Stimulated activated CD8-positive, alpha-beta memory T cell treated with anti-CD3 and anti-CD28 coated beads, Interleukin-12 subunit alpha, Interleukin-12 subunit beta, amount 100 ng/mL, for 1 hour (primary cell): ENCODE measurements around the gene GPR141.

Experiments
- DNase-seq: peaks from one replicate; pipeline ENCODE4 v3.0.0-alpha.2; 2020; ENCODE audit warnings: low read depth

Gene GPR141, protein sequence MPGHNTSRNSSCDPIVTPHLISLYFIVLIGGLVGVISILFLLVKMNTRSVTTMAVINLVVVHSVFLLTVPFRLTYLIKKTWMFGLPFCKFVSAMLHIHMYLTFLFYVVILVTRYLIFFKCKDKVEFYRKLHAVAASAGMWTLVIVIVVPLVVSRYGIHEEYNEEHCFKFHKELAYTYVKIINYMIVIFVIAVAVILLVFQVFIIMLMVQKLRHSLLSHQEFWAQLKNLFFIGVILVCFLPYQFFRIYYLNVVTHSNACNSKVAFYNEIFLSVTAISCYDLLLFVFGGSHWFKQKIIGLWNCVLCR

DNA sequence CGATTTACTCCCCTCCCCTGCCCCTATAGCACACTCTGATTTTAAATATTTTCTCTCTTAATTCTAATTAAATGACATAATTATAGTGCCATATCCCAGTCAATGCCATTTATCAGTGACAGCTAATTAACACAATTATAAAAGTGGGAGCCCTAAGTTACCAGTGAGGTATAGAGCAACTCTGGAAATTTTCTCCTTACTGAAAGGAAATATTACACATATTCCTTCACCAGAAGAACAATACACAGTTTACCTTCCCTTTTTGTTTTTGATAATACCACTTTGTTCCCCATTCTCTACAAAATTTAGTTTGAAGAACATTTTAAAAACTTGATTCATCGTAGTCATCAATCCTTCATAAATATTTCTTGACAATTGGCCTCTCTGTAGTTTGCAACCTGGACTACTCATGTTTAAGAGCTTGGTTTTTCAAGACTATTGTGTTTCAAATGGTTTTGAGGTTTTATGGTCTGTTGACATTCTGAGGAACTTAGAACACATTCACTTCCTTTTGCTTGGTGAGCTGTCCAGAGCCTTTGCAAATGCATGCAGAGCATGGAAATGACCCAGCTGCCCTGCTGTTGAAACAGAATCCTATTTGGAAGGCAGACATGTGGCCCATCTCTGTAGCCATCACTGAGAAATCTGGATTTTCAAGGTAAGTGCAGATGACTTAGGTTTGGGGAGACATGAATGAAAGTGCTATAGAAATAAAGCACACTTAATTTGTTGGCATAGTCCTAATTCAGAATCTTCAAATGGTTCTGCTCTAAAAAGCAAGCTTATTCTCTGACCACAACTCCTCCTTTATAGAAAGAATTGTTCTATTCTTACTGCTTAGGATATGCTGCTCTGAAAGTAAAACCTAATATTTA, at the start of gene GPR141:
TSS of gene GPR141 (plus strand) at position 521 of the 875 bp plus-strand sequence. CDS start 56,628 bp downstream, outside the sequence.
- DNase-seq, result no peak

DNA sequence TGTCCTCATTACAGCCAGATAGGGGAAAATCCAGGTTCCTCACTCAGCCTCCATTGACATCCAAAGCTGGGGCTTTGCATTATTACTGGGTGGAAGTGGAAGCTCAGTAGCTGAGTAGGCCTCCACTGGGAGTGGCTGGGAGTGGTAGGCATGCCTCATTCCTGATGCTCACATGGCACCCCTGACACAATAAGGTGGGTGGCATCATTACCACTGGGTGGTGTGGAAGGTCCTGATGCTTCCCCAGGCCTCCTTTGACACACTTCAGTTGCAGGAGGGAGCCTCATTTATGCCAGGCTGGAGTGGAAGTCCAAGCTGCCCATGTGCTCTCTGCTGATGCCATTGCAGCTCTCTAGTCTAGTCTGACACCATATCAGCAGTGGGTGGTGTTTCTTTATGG, 48.2 kb upstream of the GPR141 start:
- no peak for DNase-seq

DNA sequence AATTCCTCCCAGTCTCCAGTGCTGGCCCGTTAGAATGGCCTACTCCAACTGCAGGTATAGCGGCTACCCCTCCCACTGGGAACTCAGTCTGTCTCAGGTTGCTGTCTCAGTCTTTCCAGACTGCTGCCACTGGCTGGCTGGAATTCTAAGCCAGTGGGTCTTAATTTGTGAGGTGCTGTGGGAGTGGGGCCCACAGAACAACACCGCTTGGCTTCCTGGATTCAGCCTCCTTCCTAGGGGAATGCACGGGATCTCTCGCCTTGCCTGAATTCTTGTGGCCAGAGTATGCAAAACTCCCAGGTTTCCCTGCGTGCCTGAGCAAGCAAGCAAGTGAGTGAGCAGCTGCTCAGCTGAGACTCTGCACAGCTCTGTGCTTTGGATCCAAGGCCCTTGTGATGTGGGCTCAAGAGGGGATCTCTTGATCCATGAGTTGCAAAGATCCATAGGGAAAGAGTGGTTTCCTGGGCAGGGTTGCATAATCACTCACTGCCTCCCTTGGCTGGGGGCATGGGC, 41.5 kb upstream of the GPR141 start:
- DNase-seq, result no peak

DNA sequence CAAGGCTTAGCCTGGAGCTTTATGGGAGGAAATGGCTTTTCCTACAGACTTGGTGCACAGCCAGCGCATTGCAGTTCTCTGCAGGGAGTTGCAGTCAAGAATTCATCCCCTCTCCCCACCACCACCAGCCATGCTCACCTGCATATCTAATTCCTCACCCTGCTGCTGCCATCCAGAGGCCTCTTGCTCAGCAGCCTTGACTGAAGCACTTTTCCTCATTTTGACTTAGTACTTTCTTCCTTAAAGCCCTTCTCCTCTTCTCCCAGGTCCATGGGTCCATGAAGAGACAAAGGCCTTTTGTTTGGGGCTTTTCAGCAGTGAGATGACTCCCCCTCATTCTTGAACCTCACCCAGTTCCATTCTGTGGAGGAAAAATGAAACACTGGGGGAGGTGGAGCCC, 39.7 kb upstream of the GPR141 start:
- no peak for DNase-seq

DNA sequence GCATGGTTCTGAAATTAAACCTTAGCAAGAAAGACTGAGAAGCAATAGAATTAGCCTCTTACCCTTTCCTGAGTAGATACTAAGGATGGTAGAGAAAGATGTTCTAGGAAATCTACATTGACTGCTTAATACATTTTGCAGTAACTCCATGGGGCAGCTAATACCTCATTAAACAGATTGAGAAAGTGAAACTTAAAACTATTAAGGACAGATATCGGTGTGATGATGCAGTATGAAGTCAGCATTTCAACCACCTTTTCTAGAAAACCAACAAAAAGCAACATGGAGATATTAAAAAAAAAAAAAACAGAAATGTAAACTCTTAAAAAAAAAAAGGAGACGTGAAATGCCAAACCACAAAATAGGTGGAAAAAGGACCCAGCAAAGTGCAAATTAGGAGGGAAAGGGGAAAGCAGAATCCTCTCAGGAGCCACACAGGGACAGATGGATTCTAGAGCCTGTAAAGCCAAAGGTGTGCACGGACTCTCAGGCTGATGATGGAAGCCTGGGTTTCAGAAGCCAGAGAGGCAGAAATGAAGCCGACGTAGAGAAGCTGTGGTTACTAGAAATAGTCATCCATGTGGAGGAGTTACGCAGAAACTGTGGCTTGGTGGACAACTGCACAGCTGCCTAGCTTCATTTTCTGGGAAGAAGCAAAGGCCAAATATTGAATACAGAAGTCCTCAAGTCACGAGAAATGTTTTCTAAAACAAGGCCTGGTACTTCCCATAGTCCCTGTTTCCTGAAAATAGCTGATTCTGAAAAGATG, 38.1 kb upstream of the GPR141 start:
- no peak for DNase-seq

DNA sequence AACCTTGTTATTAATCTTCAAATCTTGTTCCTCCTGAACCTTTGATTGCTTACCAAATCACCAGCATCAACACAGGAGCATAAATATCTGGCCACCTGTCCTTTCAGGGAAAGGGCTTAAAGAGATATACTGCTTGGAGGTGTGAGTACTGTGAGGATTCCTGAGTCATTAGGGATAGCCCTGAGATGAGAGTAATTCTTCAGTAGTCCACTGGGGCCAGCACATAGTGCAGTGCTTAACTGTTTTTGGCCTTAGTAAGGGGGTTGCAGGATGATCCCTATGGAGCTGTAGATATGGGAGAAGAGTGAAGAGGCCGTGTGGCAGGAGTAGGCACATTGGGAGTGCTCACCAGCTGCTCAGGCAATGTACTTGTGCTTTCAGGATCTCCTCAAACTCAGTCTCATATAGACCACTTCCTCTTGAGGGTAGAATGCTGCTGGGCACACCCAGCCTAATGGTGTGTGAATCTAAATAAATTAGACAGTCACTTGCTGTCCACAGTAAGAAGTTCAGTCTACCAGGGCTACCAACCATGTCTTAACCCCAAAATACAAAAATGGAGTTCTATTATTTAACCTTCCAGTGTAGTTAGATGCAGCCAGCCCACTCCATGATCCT, 26.5 kb upstream of the GPR141 start:
- DNase-seq, result no peak

DNA sequence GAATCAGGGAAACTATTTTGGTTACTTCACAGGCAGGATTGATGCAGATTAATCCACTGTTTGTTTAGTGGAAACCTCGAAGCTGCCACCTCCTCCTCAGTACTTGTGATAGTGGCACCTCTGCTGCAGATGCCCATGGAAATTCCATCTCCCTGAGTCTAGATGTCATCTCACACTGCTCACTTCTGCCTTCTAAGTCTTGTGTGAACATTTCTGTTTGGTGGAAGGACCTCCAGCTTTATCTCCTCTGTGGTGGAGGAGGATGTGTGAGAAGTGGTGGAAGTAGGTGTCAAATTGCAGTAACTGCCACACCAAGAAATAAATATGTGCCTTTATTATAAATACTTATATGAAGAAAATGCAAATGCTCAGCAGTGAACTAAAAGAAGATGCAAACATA, 25.8 kb upstream of the GPR141 start:
- peak; percentile 24 for DNase-seq

DNA sequence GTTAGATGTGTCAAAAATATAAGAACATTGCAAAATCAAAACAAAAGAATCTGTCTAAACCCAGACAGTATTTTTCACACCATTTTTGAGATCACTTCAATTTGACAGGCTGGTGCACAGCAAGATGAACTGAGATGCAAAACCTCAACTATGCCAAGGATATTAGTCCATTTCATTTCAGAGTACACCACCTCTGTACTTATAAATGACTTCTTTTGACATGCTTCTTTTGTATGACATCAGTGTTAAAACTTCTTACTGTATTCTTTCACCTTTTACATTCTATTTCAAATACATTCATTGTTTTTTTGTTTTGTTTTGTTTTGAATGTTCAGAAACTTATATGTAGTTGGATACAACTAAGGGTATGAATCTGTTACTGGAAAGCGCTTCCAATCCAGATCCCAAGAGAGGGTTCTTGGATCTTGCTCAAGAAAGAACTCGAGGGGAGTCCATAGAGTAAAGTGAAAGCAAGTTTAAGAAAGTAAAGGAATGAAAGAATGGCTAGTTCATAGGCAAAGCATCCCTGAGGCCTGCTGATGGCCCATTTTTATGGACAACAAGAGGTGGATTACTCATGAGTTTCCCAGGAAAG, 23.5 kb upstream of the GPR141 start:
- no peak for DNase-seq

DNA sequence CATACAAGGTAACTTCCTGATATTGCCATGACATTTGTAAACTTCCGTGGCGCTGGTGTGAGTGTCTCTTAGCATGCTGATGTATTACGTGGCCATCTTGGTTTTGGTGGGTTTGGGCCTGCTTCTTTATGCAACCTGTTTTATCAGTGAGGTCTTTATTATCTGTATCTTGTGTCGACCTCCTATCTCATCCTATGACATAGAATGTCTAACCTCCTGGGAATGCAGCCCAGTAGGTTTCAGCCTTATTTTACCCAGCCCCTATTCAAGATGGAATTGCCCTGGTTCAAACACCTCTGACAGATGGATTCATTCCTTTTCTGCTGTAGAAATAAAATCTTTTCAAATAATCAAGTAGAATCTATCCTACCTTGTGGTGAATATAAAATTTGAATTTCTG, 23.0 kb upstream of the GPR141 start:
- no peak for DNase-seq

DNA sequence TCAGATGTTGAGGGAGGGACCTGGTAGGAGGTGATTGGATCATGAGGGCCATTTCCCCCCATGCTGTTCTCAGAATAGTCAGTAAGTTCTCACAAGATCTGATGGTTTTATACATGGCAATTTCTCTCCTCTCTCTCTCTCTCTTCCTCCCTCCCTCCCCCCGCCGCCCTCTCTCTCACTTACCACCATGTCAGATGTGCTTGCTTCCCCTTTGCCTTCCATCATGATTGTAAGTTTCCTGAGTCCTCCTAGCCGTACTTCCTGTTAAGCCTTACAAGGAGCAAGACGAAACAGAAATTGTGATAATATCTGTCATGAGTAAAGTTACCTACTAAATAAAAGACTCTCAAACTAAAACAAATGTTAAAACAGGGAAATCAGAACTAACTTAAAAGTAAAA, 19.9 kb upstream of the GPR141 start:
- DNase-seq, result no peak

DNA sequence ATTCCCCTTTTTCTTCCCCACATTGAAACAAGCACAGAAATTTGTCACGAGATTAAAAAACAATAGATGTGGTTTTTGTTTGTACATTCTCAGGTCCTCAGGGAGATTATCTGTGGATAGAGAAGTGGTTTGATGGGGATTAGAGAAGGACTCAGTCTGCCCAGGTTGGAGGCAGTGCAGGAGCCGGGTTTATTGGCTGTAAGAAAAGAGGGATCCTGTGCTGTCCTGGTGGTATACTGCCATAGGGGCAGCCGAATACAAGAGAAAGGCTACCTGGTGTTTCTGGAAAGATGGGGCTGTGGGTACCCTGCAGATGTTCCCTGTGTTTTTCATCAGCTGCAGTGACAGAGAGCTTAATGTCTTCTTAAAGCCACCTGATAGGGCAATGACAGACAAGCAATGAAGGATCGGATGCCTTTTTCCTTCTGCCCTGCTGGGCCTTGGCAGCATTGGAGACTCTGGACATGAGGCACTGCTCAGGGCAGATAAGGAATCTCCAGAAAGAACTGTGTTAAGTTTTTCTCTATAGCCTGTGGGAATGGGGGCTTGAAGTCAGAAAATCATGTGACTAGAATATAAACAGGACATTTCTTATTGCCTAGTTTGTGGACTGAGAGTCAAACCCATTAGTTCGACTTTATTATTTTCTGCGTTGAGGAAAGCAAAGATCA, 18.1 kb upstream of the GPR141 start:
- no peak for DNase-seq

DNA sequence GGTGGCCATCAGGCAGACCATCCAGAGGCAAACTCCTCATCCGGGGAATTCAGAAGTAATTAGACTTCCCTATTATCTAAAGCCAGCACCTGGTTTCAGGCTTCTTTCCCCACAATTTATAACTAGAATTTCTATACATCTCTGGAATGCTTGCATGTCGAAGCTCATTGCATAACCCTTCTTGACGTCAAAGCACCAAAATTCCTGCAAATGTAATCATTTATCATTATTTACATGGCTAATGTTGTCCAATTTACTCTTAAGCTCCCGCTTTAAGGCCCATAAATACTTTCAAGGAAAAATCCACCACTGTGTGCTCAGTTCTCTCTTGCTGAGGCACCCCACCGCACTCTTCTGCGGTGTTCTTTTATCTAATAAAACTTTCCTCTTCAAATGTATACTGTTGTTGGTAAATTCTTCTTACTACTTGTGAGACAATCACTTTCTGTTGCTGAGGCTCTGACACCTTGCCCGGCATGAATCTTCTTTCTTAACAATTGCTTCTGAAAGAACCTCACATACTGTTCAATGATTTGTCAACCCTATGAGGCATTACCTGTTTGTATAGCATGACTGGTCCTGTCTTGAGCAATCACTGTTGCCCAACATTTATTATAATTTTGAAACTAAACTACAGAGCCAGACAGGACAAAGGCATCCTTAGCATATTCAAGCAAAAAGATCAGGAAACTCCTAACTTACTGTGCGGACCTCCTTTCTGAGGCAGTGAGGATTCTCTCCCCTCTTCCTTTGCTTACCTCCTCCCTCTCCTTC, 17.4 kb upstream of the GPR141 start:
- no peak for DNase-seq

DNA sequence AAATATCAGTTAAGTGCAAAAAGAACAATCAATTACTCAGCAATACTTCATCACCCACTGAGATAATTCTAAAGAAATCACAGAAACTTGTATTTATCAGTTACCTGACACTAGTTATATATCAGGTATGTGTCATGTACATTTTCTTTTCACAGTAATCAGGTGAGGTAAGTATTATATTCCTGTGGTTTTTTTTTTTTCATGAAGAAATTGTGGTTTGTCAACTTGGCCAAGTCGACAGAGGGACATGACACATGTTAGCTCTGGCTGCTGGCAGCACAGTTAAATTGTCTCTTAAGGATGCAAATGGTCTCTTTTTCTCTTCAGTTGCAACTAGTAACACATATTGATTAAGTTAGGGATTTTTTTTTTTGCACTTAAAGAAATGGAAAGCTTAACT, 13.7 kb upstream of the GPR141 start:
- DNase-seq, result no peak

DNA sequence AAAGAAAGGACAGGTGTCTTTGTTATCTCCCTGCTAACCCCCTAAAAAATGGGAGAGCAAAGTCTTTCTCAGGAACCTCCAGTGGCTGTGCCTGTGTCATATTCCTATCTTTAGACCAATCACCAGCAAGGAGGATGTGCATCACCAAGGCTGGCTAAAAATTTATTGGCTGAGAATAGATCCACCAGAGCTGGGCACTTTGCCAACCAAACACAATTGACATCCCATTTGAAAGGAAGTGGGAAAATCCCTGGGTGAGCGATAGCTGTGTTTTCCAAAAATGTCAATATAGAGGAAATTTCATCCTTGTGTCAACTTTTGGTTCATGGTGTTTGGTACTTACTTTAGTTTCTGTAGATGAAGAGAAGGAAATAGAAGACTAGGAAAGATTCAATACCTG, 13.1 kb upstream of the GPR141 start:
- no peak for DNase-seq

DNA sequence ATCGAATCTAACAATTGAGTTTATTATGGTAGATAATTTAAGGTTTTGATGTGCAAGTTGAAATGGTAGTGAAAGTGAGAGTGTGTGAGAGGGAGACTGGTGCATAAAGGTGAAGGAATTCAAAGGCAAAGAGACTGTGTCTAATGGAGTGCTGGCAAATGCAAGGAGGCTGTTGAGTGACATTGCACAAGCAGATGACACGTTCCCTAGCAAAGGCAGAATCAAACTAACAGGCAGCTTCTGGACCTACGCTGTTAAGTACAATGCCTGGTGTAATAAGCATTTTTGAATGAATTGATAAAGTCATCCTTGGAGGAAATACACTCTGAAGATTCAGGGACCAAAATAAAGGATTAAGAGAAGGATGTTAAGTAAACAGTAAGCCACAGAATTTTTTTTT, 11.7 kb upstream of the GPR141 start:
- no peak for DNase-seq

DNA sequence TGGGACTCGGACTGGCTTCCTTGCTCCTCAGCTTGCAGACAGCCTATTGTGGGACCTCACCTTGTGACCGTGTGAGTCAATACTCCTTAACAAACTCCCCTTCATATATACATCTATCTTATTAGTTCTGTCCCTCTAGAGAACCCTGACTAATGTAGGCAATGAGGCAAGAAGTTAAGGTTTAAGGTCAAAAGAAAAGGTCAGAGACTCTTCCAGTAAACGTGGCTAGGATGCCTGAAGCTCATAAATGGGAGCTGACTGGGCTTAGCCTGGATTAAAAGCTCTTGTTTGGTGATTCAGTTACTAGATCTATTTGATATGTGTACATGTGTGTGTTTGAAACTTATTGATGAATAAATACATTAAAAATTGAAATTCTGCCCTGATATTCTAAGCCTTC, 10.6 kb upstream of the GPR141 start:
- no peak for DNase-seq

DNA sequence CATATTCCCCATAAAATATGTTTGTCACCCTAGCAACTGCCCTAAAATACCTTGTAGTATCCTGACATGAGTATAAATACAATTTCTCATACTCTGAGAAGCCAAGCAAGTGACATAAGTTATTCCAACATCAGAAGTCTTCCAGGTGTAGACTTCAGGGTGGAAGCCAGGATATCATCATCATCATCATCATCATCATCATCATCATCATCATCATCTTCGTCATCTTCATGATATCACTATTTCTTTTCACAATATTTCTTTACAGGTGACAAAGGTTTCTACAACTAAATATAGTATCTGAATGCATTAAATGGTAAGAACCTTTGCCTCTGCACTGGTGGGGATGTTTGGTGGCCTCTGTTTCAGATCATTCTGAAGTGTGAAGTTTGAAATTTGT, 10.0 kb upstream of the GPR141 start:
- no peak for DNase-seq

DNA sequence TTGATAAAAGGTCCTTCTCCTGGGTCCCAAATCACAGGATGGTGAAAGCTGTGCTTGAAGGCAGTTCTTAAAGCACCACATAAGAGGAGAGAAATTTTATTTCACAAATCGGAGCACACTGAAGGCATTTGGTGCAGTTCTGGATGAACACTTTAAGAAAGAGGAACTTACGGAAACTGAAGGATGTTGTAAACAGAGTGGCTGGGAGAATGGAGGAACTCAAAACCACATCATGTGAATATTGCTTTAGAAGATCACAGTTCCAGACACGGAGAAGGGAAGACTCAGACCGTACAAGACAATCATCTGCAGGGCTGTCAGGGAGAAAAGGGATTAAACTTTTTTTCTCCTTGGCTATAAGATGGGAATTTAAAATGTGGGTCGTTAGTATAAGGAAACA, 9.0 kb upstream of the GPR141 start:
- DNase-seq, result no peak

DNA sequence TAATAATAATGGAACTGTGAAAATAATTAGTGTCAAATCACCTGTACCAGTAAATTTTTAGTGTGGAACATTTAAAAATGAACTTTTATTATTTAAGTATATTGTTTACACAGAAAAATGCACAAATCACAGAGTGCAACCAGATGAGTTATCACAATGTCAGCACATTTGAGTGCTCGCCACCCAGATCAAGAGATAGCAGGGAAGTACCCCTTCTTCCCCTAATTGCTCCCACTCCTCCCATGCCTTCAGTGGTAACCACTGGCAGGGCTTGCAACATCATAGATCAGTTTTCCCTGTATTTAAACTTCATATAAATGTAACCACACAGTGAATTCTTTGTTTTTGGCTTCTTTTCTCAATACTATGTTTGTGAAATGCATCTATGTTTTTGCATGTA, 7.8 kb upstream of the GPR141 start:
- DNase-seq, result no peak

DNA sequence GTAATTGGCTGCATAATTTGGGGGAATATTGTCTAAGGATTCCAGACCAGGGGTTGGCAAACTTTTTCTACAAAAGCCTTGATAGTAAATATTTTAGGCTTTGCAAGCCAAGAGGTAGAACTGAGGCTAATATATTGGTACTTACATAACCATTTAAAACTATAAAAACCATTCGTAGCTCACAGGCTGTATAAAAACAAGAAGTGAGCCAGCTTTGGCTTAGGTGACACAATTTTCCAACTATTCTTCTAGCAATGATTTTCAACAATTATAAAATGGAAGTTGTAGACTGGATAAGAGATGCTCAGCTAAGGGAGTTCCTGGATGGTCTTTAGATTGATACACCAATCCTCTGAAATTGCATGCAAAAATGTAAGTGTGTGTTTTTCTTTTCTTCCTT, 1.4 kb downstream of the GPR141 start:
- no peak for DNase-seq
